Effector memory CD4-positive, alpha-beta T cell (primary cell): ENCODE results near the gene MALSU1.

ENCODE experiments used
- DNase-seq, 3 donors: peaks; one replicate each; pipeline ENCODE4 v3.0.0-alpha.2; 2020
- H3K27ac ChIP-seq: 2 replicates; pipeline ENCODE4 v1.7.0; 2013; ENCODE audit warnings: mild to moderate bottlenecking, low read length, moderate library complexity; ENCODE audit not compliant: insufficient read depth, poor library complexity, severe bottlenecking
- H3K27me3 ChIP-seq: replicated peaks from 2 replicates; pipeline ENCODE4 v1.7.0; 2013; ENCODE audit warnings: mild to moderate bottlenecking, low read length; ENCODE audit not compliant: insufficient read depth, control insufficient read depth, poor library complexity, severe bottlenecking
- H3K36me3 ChIP-seq: 2 replicates; pipeline ENCODE4 v1.7.0; 2013; ENCODE audit warnings: mild to moderate bottlenecking, low read length, moderate library complexity; ENCODE audit not compliant: control insufficient read depth, insufficient read depth
- H3K4me1 ChIP-seq: 2 replicates; pipeline ENCODE4 v1.7.0; 2013; ENCODE audit warnings: low read length, mild to moderate bottlenecking; ENCODE audit not compliant: control insufficient read depth, insufficient read depth, poor library complexity, severe bottlenecking
- H3K4me3 ChIP-seq: 2 replicates; pipeline ENCODE4 v1.7.0; 2013; ENCODE audit warnings: low read length, low read depth, mild to moderate bottlenecking; ENCODE audit not compliant: insufficient read depth, poor library complexity, severe bottlenecking
- H3K9me3 ChIP-seq: 2 replicates; pipeline ENCODE4 v1.7.0; 2013; ENCODE audit warnings: mild to moderate bottlenecking, low read length, moderate library complexity; ENCODE audit not compliant: control insufficient read depth

Gene MALSU1

DNA sequence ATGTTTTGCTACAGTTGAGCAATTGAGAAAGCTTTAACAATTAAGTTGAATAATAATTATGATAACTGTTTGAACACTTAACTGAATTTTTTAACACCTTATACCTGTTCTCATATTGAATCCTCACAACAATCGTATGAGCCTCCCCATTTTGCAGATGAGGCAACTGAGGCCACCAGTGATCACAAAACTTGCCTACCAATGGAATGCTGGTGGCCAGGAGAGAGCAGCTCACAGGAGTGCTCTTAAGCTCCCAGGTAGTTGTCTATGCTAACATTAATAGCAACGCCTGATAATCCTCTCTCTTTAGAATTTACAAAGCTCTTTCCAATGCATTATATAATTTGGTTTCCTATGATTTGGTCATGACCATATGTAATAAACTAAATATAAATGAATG is 31.0 kb upstream of the MALSU1 start:
- Histone ChIP-seq H3K4me3 (no peak overlapping the region), H3K27ac (no peak overlapping the region), H3K9me3 (no peaks in the 10 kb centered on the region), H3K27me3 (no peaks in the 10 kb centered on the region), H3K4me1 (no peaks in the 10 kb centered on the region), H3K36me3 (no peaks in the 10 kb centered on the region)
- DNase-seq = no peak

DNA sequence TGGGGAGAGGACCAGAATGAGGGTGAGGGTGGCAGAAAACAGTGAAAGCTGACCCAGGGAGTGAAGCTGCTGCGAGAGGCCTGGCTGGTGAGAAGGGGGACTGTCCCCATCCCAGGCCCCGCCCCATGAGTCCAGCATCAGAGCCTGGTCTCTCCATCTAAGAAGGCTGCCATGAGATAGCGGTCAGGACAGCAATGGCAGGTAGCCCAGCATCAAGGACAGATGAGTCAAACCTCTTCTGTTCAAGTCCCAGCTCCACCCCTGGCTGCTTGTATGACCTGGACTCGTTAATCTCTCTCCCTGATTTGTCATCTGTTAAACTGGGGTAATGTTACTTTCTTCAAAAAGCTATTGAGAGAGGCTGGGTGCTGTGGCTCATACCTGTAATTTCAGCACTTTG is 30.4 kb upstream of the MALSU1 start:
- Histone ChIP-seq H3K9me3 (no peaks in the 10 kb centered on the region), H3K27me3 (no peaks in the 10 kb centered on the region), H3K4me3 (no peak overlapping the region), H3K36me3 (no peaks in the 10 kb centered on the region), H3K27ac (no peak overlapping the region), H3K4me1 (no peaks in the 10 kb centered on the region)
- no peak for DNase-seq

DNA sequence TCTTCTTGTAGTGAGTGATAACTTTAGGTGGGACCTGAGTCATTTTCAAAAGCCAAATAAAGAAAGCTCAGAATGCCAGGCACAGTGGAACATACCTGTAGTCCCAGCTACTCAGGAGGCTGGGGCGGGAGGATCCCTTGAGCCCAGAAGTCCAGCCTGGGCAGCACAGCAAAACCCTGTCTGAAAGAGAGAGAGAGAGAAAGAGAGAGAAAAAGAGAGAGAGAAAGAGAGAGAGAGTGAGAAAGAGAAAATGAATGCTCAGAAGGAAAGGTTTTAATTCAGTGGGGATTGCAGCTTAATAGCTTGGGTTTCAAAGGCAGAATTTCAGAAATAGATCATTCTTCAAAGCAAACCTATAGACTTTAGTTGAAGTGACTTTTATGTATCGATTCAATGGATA is 26.9 kb upstream of the MALSU1 start:
- no peaks in the 10 kb centered on the region for H3K27me3 ChIP-seq
- H3K9me3 ChIP-seq = no peaks in the 10 kb centered on the region
- H3K27ac ChIP-seq = no peak overlapping the region
- no peaks in the 10 kb centered on the region for H3K36me3 ChIP-seq
- H3K4me1 ChIP-seq = no peaks in the 10 kb centered on the region
- H3K4me3 ChIP-seq = no peak overlapping the region
- DNase-seq = no peak

DNA sequence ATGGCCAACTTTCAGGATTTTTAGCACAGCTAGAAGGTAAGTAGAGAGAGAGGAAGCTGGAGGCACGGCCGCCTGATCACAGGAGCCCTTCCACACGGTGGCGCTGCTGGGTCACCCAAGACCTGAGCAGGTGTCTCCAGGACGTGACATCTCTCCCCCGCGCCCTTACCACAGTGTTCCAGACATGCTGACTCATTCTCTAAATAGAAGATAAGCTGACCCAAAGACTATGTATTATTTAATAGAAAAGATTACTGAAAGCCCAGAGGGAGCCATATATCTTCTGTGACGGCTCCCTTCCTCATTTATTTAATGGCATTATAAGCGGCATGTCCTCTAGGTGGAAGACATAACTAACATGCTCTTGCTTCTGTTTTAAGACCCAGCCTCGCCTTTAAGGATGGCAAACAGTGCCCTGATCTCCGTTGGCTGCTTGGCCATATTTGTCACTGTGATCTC is 26.0 kb upstream of the MALSU1 start:
- Histone ChIP-seq H3K36me3 (no peaks in the 10 kb centered on the region), H3K4me1 (no peaks in the 10 kb centered on the region), H3K27me3 (no peaks in the 10 kb centered on the region), H3K27ac (no peak overlapping the region), H3K9me3 (no peaks in the 10 kb centered on the region), H3K4me3 (no peak overlapping the region)
- DNase-seq = peak; percentile 68 to 75 (median 70)

DNA sequence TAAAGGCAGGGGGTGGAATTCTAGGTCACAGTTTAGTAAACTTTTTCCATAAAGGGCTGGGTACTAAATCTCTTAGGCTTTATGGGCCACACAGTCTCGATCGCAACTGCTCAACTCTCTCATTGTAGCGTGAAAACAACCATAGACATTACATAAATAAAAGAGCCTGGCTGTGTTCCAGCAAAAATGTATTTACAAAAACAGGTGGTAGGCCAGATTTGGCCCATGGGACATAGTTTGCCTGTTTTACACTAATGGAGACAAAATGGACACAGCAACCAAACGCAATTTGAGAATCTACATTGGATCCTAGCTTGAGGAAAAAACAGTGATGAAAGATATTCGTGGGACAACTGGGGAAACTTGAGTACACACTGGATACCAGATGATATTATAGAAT is 23.2 kb upstream of the MALSU1 start:
- no peak for DNase-seq
- H3K36me3 ChIP-seq = no peaks in the 10 kb centered on the region
- H3K27ac ChIP-seq = no peak overlapping the region
- H3K9me3 ChIP-seq = no peaks in the 10 kb centered on the region
- H3K27me3 ChIP-seq = no peaks in the 10 kb centered on the region
- H3K4me3 ChIP-seq = no peak overlapping the region
- no peaks in the 10 kb centered on the region for H3K4me1 ChIP-seq

DNA sequence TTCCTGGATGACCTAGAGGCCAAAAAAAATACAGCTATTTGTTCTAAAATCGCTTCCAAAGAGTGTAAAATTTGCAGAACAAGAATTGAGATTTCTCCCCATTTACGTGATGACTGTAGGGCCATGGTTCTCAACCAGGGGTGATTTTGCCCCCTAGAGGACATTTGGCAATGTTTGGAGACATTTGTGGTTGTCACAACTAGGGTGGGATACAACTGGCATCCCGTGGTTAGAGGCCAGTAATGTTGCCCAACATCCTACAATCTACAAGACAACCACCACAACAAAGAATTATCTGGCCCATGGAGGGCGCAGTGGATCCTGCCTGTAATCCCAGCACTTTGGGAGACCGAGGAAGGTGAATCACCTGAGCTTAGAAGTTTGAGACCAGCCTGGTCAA is 22.8 kb upstream of the MALSU1 start:
- H3K9me3 ChIP-seq = no peaks in the 10 kb centered on the region
- H3K27ac ChIP-seq = no peak overlapping the region
- no peaks in the 10 kb centered on the region for H3K27me3 ChIP-seq
- no peak for DNase-seq
- H3K4me3 ChIP-seq = no peak overlapping the region
- no peaks in the 10 kb centered on the region for H3K36me3 ChIP-seq
- no peaks in the 10 kb centered on the region for H3K4me1 ChIP-seq

DNA sequence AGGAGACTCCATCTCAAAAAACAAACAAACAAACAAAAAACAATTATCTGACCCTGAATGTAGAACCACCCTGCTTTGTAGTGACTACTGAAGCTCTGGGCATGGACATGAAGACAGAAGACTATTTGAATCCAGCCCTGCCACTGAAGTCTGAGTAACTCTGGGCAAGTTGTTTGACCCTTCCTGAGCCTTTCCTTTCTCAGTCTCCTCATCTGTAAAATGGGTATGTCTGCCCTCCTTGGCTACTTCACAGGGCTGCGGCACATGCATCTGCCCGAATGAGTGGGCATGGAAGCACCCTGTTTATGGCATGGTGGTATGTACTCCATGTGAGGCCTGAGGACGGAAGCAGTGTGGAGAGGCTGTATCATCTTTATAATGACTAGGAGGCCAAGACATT is 22.2 kb upstream of the MALSU1 start:
- DNase-seq = no peak
- no peak overlapping the region for H3K27ac ChIP-seq

DNA sequence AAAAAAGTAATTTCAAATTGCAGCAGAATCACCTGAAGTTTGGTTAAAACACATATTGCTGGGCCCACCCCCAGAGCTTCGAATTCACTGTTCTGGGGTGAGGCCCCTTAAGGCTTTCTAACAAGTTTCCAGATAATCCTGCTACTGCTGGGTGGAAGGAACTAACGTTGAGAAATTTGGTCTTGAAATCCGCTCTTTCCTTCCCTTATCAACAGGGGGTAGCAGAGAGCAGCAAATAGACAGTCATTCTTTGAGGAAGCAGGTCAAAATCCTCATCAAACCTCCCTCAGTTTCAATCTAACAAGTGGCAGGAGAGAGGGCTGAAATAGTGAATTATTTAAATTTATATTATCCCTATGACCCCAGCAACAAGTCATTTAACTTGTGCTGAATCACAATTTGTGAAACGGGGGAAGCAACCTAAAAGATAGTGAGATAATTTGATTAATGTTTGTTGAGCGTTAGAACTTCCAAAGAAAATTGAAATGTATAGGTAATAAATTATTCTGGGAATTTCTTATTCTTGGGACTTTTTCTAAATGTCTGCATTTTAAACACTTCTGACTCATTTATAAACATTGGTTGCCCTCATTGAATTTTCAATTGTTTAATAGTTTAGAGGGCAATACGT is 21.7 kb upstream of the MALSU1 start:
- Histone ChIP-seq H3K4me1 (no peaks in the 10 kb centered on the region), H3K27me3 (no peaks in the 10 kb centered on the region), H3K4me3 (no peak overlapping the region), H3K9me3 (no peaks in the 10 kb centered on the region), H3K36me3 (no peaks in the 10 kb centered on the region), H3K27ac (no peak overlapping the region)
- no peak for DNase-seq

More for the DNA sequence above, 22.2 kb upstream of the MALSU1 start:
- H3K27me3 ChIP-seq = no peaks in the 10 kb centered on the region
- H3K4me3 ChIP-seq = no peak overlapping the region
- H3K36me3 ChIP-seq = no peaks in the 10 kb centered on the region
- H3K4me1 ChIP-seq = no peaks in the 10 kb centered on the region
- no peaks in the 10 kb centered on the region for H3K9me3 ChIP-seq

DNA sequence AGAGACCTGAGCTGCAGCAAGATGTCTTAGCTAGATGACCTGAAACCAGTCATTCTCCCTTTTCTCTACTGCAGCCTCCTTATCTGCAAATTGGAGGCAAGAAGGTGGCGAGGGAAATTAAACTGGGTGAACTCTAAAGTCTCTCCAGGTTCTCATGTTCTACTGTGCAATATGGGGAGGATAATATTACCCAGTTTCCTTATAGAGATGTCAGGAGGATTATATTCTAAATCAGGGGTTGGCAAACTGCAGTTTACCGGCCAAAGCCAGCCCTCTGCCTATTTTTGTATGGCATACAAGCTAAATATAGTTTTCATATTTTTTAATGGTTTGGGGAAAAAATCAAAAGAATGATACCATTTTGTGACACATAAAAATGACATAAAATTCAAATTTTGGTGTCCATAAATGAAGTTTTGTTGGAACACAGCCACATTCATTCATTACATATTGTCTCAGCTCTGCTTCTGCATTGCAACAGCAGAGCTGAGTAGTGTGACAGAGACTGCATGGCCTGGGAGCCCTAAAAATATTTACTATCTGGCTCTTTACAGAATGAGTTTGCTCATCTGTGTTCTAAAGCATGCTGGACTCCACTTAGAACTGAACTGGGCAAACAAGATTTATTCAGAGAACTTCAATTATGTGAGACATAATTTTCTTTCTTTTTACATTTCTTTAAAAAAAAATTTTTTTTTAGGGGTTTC is 19.2 kb upstream of the MALSU1 start:
- Histone ChIP-seq H3K27me3 (no peaks in the 10 kb centered on the region), H3K36me3 (no peaks in the 10 kb centered on the region), H3K27ac (no peak overlapping the region), H3K9me3 (no peaks in the 10 kb centered on the region), H3K4me3 (no peak overlapping the region), H3K4me1 (no peaks in the 10 kb centered on the region)
- DNase-seq = no peak

DNA sequence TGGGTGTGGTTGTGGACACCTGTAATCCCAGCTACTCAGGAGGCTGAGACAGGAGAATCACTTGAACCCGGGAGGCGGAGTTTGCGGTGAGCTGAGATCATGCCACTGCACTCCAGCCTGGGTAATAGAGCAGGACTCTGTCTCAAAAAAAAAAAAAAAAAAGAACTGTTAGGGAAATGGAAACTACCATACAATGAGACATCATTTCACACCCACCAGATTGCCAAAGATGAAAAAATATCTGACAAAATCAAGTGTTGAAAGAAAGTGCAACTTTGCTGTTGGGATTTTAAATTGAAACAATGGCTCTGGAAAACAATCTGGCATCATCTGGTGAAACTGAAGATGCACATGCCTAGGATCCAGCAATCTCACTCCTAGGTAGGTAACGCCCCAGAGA is 16.1 kb upstream of the MALSU1 start:
- Histone ChIP-seq H3K9me3 (no peaks in the 10 kb centered on the region), H3K27me3 (no peaks in the 10 kb centered on the region), H3K36me3 (no peaks in the 10 kb centered on the region), H3K27ac (no peak overlapping the region), H3K4me3 (no peak overlapping the region), H3K4me1 (no peaks in the 10 kb centered on the region)
- no peak for DNase-seq
